Pancreas (tissue), 10 donors: ENCODE measurements around the gene DCP1B. TPM values are rescaled to one million over a fixed set of nuclear protein-coding genes. Genes with fewer than 3 reads are reported as not detected.

Source experiments
- ATAC-seq, 4 donors: fragments of 200-7000 bp; cut with Tn5 transposase; one replicate each; pipeline versions ENCODE4 v1.8.0 to v1.9.1; 2020; ENCODE audit warnings: mild to moderate bottlenecking in 4 of 4, moderate library complexity in 4 of 4
- DNase-seq, 6 donors: peaks; one replicate each; pipeline ENCODE4 v3.0.0-alpha.2; 2020
- FAIRE-seq: peaks from 2 replicates; lab custom pipeline; 2012; peaks lifted over from hg19 to GRCh38; lab: Jason Lieb, UNC
- H3K27ac ChIP-seq, 4 donors: fragments of 200-600 bp; sonication (generic); 1 replicate in 3 of 4; 2 replicates in 1 of 4; pipeline versions ENCODE4 v1.5.0 to v1.8.0; 2020
- H3K27me3 ChIP-seq, 4 donors: fragments of 200-600 bp; one replicate each; pipeline ENCODE4 v1.8.0; 2021
- H3K36me3 ChIP-seq, 3 donors: fragments of 200-600 bp; sonication (generic) in 1 of 3; one replicate each; pipeline versions ENCODE4 v1.5.0 to v1.8.0; 2020 to 2021
- H3K4me1 ChIP-seq, 3 donors: fragments of 200-600 bp; one replicate each; pipeline ENCODE4 v1.8.0; 2021
- H3K4me3 ChIP-seq, 4 donors: fragments of 200-600 bp; sonication (generic) in 2 of 4; one replicate each; pipeline versions ENCODE4 v1.5.0 to v1.8.0; 2020 to 2021
- H3K9me3 ChIP-seq, 4 donors: fragments of 200-600 bp; one replicate each; pipeline ENCODE4 v1.8.0; 2021
- WGBS, 2 donors: extraction: QIAGEN DNeasy Blood & Tissue Kit; methylation state at CpG; one replicate each; pipeline ENCODE4 v1.1.7; 2013; 5-methylcytosine and 5-hydroxymethylcytosine counted together
- intact Hi-C, 3 donors: fragments of 100-400 bp; cut with DNase I; formaldehyde crosslinking; loops; one replicate each; pipeline versions ENCODE4 v1.11.1 to v1.14.2; 2022
- polyA plus RNA-seq, 2 donors: library from polyadenylated mRNA; stranded (reverse); fragments of 200-250 nt; gene quantifications; one replicate each; pipeline ENCODE4 v1.2.3, GENCODE V29; 2013
- total RNA-seq, 6 donors: library from RNA; stranded (reverse); fragmentation: NEBNext Ultra II Directional in 4 of 6; extraction: Animal tissue kit (Norgen Biotek cat#: 25700) in 4 of 6; gene quantifications; one replicate each; pipeline versions ENCODE4 v1.2.1 to v1.2.4, GENCODE V29; 2021 to 2023
- TF ChIP-seq, protein P1 (sequence below), 4 donors: fragments of 200-600 bp; sonication (generic) in 3 of 4; IDR thresholded peaks; one replicate each; pipeline versions ENCODE4 v1.5.0 to v1.8.0; 2021; ENCODE audit warnings: antibody characterized with exemption in 4 of 4
- donor health status: healthy with polysubstance abuse.
- donor health status: DM: no; HTN: no; CAD: no; lungs with moderate emphysema.
- donor health status: DM: no; HTN: no; CAD: no.
- donor health status: control.
- donor health status: control.
- donor health status: Bipolar disorder and iron deficiency.
- donor health status: DM: yes; HTN: yes; CAD: no.
- donor health status: DM: no; HTN: no; CAD: no.
- donor health status: DM: no; HTN: no; CAD: no.
- donor health status: DM: yes; HTN: yes; CAD: no.

DCP1B gene
- total and polyA plus RNA-seq, 8 donors = 3.4 to 7.5 (median 6.6) TPM

- Histone ChIP-seq H3K36me3 (peaks cover 0 to 22% (median 0%) of the 10 kb centered on the region in 3 donors), H3K27me3 (no peaks in the 10 kb centered on the region), H3K4me1 (no peaks in the 10 kb centered on the region), H3K9me3 (no peaks in the 10 kb centered on the region), H3K4me3 (no peak overlapping the region), H3K27ac (no peak overlapping the region)
- no peak for FAIRE-seq
- TF ChIP-seq, protein P1, sequence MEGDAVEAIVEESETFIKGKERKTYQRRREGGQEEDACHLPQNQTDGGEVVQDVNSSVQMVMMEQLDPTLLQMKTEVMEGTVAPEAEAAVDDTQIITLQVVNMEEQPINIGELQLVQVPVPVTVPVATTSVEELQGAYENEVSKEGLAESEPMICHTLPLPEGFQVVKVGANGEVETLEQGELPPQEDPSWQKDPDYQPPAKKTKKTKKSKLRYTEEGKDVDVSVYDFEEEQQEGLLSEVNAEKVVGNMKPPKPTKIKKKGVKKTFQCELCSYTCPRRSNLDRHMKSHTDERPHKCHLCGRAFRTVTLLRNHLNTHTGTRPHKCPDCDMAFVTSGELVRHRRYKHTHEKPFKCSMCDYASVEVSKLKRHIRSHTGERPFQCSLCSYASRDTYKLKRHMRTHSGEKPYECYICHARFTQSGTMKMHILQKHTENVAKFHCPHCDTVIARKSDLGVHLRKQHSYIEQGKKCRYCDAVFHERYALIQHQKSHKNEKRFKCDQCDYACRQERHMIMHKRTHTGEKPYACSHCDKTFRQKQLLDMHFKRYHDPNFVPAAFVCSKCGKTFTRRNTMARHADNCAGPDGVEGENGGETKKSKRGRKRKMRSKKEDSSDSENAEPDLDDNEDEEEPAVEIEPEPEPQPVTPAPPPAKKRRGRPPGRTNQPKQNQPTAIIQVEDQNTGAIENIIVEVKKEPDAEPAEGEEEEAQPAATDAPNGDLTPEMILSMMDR (IDR thresholded peaks at IDR 0.05) = no peak
- ATAC-seq = no peak
- WGBS, 2 donors = 93 to 94% methylated on average over 5 of the region's 5 CpGs
- no peak for DNase-seq
- intact Hi-C loops = no loop called here
Measured at GRCh38 chr12:1962051-1963020, 41.9 kb downstream of the DCP1B start.

- H3K36me3 ChIP-seq = peaks cover 0 to 15% (median 8%) of the 10 kb centered on the region in 3 donors
- ATAC-seq = no peak
- no peak overlapping the region for H3K4me3 ChIP-seq
- TF ChIP-seq, protein P1 (IDR thresholded peaks at IDR 0.05) = no peak
- H3K4me1 ChIP-seq = no peaks in the 10 kb centered on the region
- H3K27ac ChIP-seq = no peak overlapping the region
- no peaks in the 10 kb centered on the region for H3K9me3 ChIP-seq
- WGBS, 2 donors = 87 to 89% methylated on average over 3 of the region's 3 CpGs
- no peaks in the 10 kb centered on the region for H3K27me3 ChIP-seq
- intact Hi-C loops = no loop called here
- DNase-seq = no peak
- FAIRE-seq = no peak
Measured at GRCh38 chr12:1956716-1957115, 47.5 kb downstream of the DCP1B start.

DNA sequence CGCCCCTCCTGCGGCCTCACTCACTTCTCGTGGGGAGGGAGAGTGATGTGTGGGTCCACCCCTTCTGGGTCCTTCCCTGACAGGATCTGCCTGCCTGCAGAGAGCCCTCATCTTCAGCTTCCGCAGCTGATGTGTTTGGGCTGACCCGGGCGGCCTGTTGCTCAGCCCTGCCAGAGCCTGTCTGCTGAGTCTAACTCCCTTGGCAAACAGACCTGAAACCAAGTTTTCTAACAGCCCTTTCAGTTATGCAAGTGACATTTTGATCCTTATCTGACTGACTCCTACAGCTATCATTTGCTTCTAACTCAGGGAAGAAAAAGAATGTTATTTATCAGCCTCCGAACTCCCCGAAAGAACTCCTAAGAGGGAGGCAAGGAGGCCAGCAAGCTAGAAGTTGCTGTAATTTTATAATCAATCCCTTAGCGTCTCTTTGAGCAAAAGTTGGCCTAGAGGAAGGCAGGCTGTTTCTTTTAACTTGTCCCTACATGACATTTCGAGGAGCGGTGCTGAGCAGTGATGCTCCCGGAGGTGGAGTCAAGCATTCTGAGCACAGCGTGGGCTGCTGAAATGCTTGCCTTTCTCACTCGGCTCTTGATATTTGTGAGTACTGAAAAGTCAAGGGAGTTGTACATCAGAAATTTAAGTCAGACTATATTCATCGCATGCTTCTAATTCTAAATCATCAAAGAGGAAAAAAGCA lies 54.3 kb downstream of the DCP1B start:
- intact Hi-C loops = no loop called here
- Histone ChIP-seq H3K27me3 (no peaks in the 10 kb centered on the region), H3K4me3 (no peak overlapping the region), H3K4me1 (peaks cover 14 to 23% (median 23%) of the 10 kb centered on the region in 3 donors), H3K9me3 (no peaks in the 10 kb centered on the region), H3K27ac (peak overlapping the region in 3 of 4 donors; percentile 76 to 79 (median 78)), H3K36me3 (peaks cover 0 to 17% (median 8%) of the 10 kb centered on the region in 3 donors)
- no peak for DNase-seq
- TF ChIP-seq, protein P1 (IDR thresholded peaks at IDR 0.05) = no peak
- no peak for FAIRE-seq
- WGBS, 2 donors = 87 to 90% methylated on average over 15 of the region's 15 CpGs
- ATAC-seq = peak; percentile 4 to 25 (median 10)

GRCh38 chr12:1948883-1949282 lies 55.4 kb downstream of the DCP1B start:
- H3K27ac ChIP-seq = peak overlapping the region; percentile 64 to 79 (median 77)
- WGBS, 2 donors = 63 to 71% methylated on average over 11 of the region's 11 CpGs
- H3K36me3 ChIP-seq = peaks cover 0 to 17% (median 8%) of the 10 kb centered on the region in 3 donors
- no peak overlapping the region for H3K4me3 ChIP-seq
- TF ChIP-seq, protein P1 (IDR thresholded peaks at IDR 0.05) = no peak
- H3K27me3 ChIP-seq = no peaks in the 10 kb centered on the region
- peak; percentile 94 to 98 (median 94) for ATAC-seq
- H3K9me3 ChIP-seq = no peaks in the 10 kb centered on the region
- intact Hi-C loops = no loop called here
- no peak for FAIRE-seq
- peaks cover 14 to 23% (median 23%) of the 10 kb centered on the region in 3 donors for H3K4me1 ChIP-seq
- DNase-seq = peak in 5 of 6 donors; percentile 82 to 90 (median 86)
